Mesenchymal stem cell (in vitro differentiated cells and primary cell): ENCODE data around the gene PCDH18. TPM values are rescaled to one million over a fixed set of nuclear protein-coding genes. Genes with fewer than 3 reads are reported as not detected.

Experiments
- DNase-seq: peaks from one replicate; pipeline ENCODE4 v3.0.0-alpha.2; 2013
- H2AFZ ChIP-seq: one replicate; pipeline ENCODE4 v1.6.1; 2013; ENCODE audit warnings: low read depth, mild to moderate bottlenecking, control low read depth, inconsistent platforms, low read length, moderate library complexity
- H2AK5ac ChIP-seq: 2 replicates; pipeline ENCODE4 v1.6.1; 2013; ENCODE audit warnings: low read length, moderate library complexity, mild to moderate bottlenecking, inconsistent platforms; ENCODE audit not compliant: severe bottlenecking
- H2BK120ac ChIP-seq: one replicate; pipeline ENCODE4 v1.6.1; 2013; ENCODE audit warnings: low read depth, mild to moderate bottlenecking, inconsistent platforms, low read length, moderate library complexity
- H2BK12ac ChIP-seq, 2 experiments: one replicate each; pipeline ENCODE4 v1.6.1; 2013; ENCODE audit warnings: inconsistent platforms in 2 of 2, low read length in 2 of 2, mild to moderate bottlenecking in 2 of 2, moderate library complexity in 2 of 2, control low read depth in 1 of 2
- H2BK15ac ChIP-seq: one replicate; pipeline ENCODE4 v1.6.1; 2013; ENCODE audit warnings: mild to moderate bottlenecking, low read depth, inconsistent platforms; ENCODE audit not compliant: poor library complexity, severe bottlenecking
- H2BK5ac ChIP-seq: 2 replicates; pipeline ENCODE4 v1.6.1; 2013; ENCODE audit warnings: low read depth, mild to moderate bottlenecking, low read length, control low read depth, inconsistent platforms; ENCODE audit not compliant: poor library complexity, severe bottlenecking
- H3K14ac ChIP-seq, 2 experiments: one replicate each; pipeline ENCODE4 v1.6.1; 2013; ENCODE audit warnings: inconsistent platforms in 2 of 2, low read length in 2 of 2, control low read depth in 1 of 2, mild to moderate bottlenecking in 1 of 2, moderate library complexity in 1 of 2
- H3K18ac ChIP-seq, 2 experiments: one replicate each; pipeline ENCODE4 v1.6.1; 2013; ENCODE audit warnings: inconsistent platforms in 2 of 2, low read length in 2 of 2, control low read depth in 1 of 2, low read depth in 1 of 2, mild to moderate bottlenecking in 1 of 2
- H3K23ac ChIP-seq, 2 experiments: one replicate each; pipeline ENCODE4 v1.6.1; 2013; ENCODE audit warnings: inconsistent platforms in 2 of 2, low read length in 2 of 2, mild to moderate bottlenecking in 2 of 2, moderate library complexity in 2 of 2, control low read depth in 1 of 2
- H3K27ac ChIP-seq: 2 replicates; pipeline ENCODE4 v1.5.1; 2013; ENCODE audit warnings: mild to moderate bottlenecking, moderate library complexity, low read length, control low read depth, inconsistent platforms; ENCODE audit not compliant: poor library complexity, severe bottlenecking
- H3K27me3 ChIP-seq, 2 experiments: 2 replicates each; pipeline versions ENCODE4 v1.6.1 to v1.7.0; 2013; ENCODE audit warnings: low read length in 2 of 2, mild to moderate bottlenecking in 2 of 2, moderate library complexity in 2 of 2, control low read depth in 1 of 2, inconsistent platforms in 1 of 2; ENCODE audit not compliant: control insufficient read depth in 1 of 2, insufficient read depth in 1 of 2
- H3K36me3 ChIP-seq, 2 experiments: 2 replicates each; pipeline versions ENCODE4 v1.6.1 to v1.7.0; 2013; ENCODE audit warnings: low read length in 2 of 2, control low read depth in 1 of 2, inconsistent platforms in 1 of 2, low read depth in 1 of 2, mild to moderate bottlenecking in 1 of 2; ENCODE audit not compliant: insufficient read depth in 2 of 2, control insufficient read depth in 1 of 2
- H3K4ac ChIP-seq, 2 experiments: one replicate each; pipeline ENCODE4 v1.6.1; 2013; ENCODE audit warnings: inconsistent platforms in 2 of 2, low read length in 2 of 2, mild to moderate bottlenecking in 2 of 2, moderate library complexity in 2 of 2, control low read depth in 1 of 2, low read depth in 1 of 2
- H3K4me1 ChIP-seq: 2 replicates; pipeline ENCODE4 v1.6.1; 2013; ENCODE audit warnings: low read depth, low read length, control low read depth; ENCODE audit not compliant: control insufficient read depth, insufficient read depth
- H3K4me2 ChIP-seq: 2 replicates; pipeline ENCODE4 v1.6.1; 2013; ENCODE audit warnings: low read length, mild to moderate bottlenecking, inconsistent platforms; ENCODE audit not compliant: poor library complexity, severe bottlenecking
- H3K4me3 ChIP-seq, 2 experiments: 2 replicates each; pipeline versions ENCODE4 v1.5.1 to v1.7.0; 2013; ENCODE audit warnings: low read length in 2 of 2, mild to moderate bottlenecking in 2 of 2, control low read depth in 1 of 2, low read depth in 1 of 2; ENCODE audit not compliant: insufficient read depth in 1 of 2
- H3K79me1 ChIP-seq: replicated peaks from 2 replicates; pipeline ENCODE4 v1.6.1; 2013; ENCODE audit warnings: mild to moderate bottlenecking, control low read depth, low read length, inconsistent platforms; ENCODE audit not compliant: poor library complexity, severe bottlenecking
- H3K9ac ChIP-seq: 2 replicates; pipeline ENCODE4 v1.7.0; 2013; ENCODE audit warnings: mild to moderate bottlenecking, low read length, moderate library complexity
- H3K9me3 ChIP-seq: 2 replicates; pipeline ENCODE4 v1.7.0; 2013; ENCODE audit warnings: mild to moderate bottlenecking, low read length; ENCODE audit not compliant: control insufficient read depth
- H4K8ac ChIP-seq: one replicate; pipeline ENCODE4 v1.6.1; 2013; ENCODE audit warnings: inconsistent platforms, mild to moderate bottlenecking, low read length, moderate library complexity
- H4K91ac ChIP-seq: one replicate; pipeline ENCODE4 v1.6.1; 2013; ENCODE audit warnings: mild to moderate bottlenecking, low read length, inconsistent platforms
- WGBS: methylation state at CpG from one replicate; pipeline ENCODE4 v1.1.7; 2013; ENCODE audit warnings: mixed read lengths; 5-methylcytosine and 5-hydroxymethylcytosine counted together
- polyA plus RNA-seq, 2 experiments: library from polyadenylated mRNA; stranded (reverse); fragments of 200-250 nt; gene quantifications; one replicate each; pipeline ENCODE4 v1.2.3, GENCODE V29; 2013

The PCDH18 gene
- polyA plus RNA-seq (2013, experiment 1 of 2) = 160 TPM
- polyA plus RNA-seq (2013, experiment 2 of 2) = 161 TPM

GRCh38 chr4:137531986-137532868, at the start of gene PCDH18:
Gene PCDH18, minus strand, starts transcription at chr4:137532494. Its CDS starts 406 bp downstream, at chr4:137532088.
- Histone ChIP-seq H3K79me1 (peaks cover 6% of the 10 kb centered on the region), H3K27me3 (no peaks in the 10 kb centered on the region), H3K18ac (peak within 1 kb of the TSS; percentile 54 to 98), H3K27ac (peak within 1 kb of the TSS; percentile 63), H3K23ac (no peak within 1 kb of the TSS), H3K9ac (peak within 1 kb of the TSS; percentile 96), H2AFZ (no peak within 1 kb of the TSS), H3K4me3 (peak within 1 kb of the TSS; percentile 54 to 99), H2AK5ac (no peak within 1 kb of the TSS), H2BK120ac (peak within 1 kb of the TSS; percentile 51), H3K4me2 (peak within 1 kb of the TSS; percentile 52), H4K91ac (no peak within 1 kb of the TSS), H2BK15ac (no peak within 1 kb of the TSS), H3K14ac (no peak within 1 kb of the TSS), H3K9me3 (no peaks in the 10 kb centered on the region), H2BK12ac (peak within 1 kb of the TSS in 1 of 2 experiments; percentile 51), H2BK5ac (no peak within 1 kb of the TSS), H3K4me1 (no peaks in the 10 kb centered on the region), H3K4ac (peak within 1 kb of the TSS in 1 of 2 experiments; percentile 32), H4K8ac (peak within 1 kb of the TSS; percentile 76), H3K36me3 (peaks cover 0 to 35% of the 10 kb centered on the region in 2 experiments)
- DNase-seq = peak; percentile 97
- WGBS = under 1% methylated on average over 22 of the region's 28 CpGs

GRCh38 chr4:137576446-137576845, 44.2 kb upstream of the PCDH18 start:
- no peak overlapping the region for H3K4me3 ChIP-seq
- H3K14ac ChIP-seq = no peak overlapping the region
- no peaks in the 10 kb centered on the region for H3K27me3 ChIP-seq
- no peak overlapping the region for H2BK5ac ChIP-seq
- H2AK5ac ChIP-seq = no peak overlapping the region
- no peaks in the 10 kb centered on the region for H3K36me3 ChIP-seq
- H3K79me1 ChIP-seq = no peaks in the 10 kb centered on the region
- H3K4ac ChIP-seq = no peak overlapping the region
- H3K27ac ChIP-seq = no peak overlapping the region
- no peak overlapping the region for H3K23ac ChIP-seq
- no peak overlapping the region for H2BK120ac ChIP-seq
- WGBS = no CpG with 5 or more reads among the region's 1 CpG
- no peaks in the 10 kb centered on the region for H3K4me1 ChIP-seq
- H4K8ac ChIP-seq = no peak overlapping the region
- no peak overlapping the region for H2AFZ ChIP-seq
- no peak overlapping the region for H2BK12ac ChIP-seq
- no peak overlapping the region for H4K91ac ChIP-seq
- H2BK15ac ChIP-seq = no peak overlapping the region
- no peaks in the 10 kb centered on the region for H3K9me3 ChIP-seq
- peak; percentile 17 for DNase-seq
- H3K18ac ChIP-seq = no peak overlapping the region
- H3K4me2 ChIP-seq = no peak overlapping the region
- peak overlapping the region; percentile 12 for H3K9ac ChIP-seq

GRCh38 chr4:137572647-137573046, 40.4 kb upstream of the PCDH18 start:
- 92% methylated on average over 1 of the region's 1 CpG for WGBS
- DNase-seq = no peak
- H3K23ac ChIP-seq = no peak overlapping the region

GRCh38 chr4:137572163-137572562, 39.9 kb upstream of the PCDH18 start:
- H4K8ac ChIP-seq = no peak overlapping the region
- no peak overlapping the region for H3K27ac ChIP-seq
- H3K36me3 ChIP-seq = no peaks in the 10 kb centered on the region
- no peaks in the 10 kb centered on the region for H3K9me3 ChIP-seq
- no peak overlapping the region for H3K4me3 ChIP-seq
- no peak overlapping the region for H3K4ac ChIP-seq
- H3K14ac ChIP-seq = no peak overlapping the region
- H2BK12ac ChIP-seq = no peak overlapping the region
- H3K4me1 ChIP-seq = no peaks in the 10 kb centered on the region
- 92% methylated on average over 2 of the region's 2 CpGs for WGBS
- no peak overlapping the region for H2AFZ ChIP-seq
- no peaks in the 10 kb centered on the region for H3K79me1 ChIP-seq
- DNase-seq = no peak
- H2BK5ac ChIP-seq = no peak overlapping the region
- H2BK120ac ChIP-seq = no peak overlapping the region
- no peak overlapping the region for H3K23ac ChIP-seq
- H3K27me3 ChIP-seq = no peaks in the 10 kb centered on the region
- no peak overlapping the region for H3K9ac ChIP-seq
- no peak overlapping the region for H3K18ac ChIP-seq
- H3K4me2 ChIP-seq = no peak overlapping the region
- no peak overlapping the region for H4K91ac ChIP-seq
- H2BK15ac ChIP-seq = no peak overlapping the region
- H2AK5ac ChIP-seq = no peak overlapping the region

More at GRCh38 chr4:137572647-137573046, 40.4 kb upstream of the PCDH18 start:
- H2BK120ac ChIP-seq = no peak overlapping the region
- no peak overlapping the region for H2BK5ac ChIP-seq
- H2BK12ac ChIP-seq = peak overlapping the region in 1 of 2 experiments; percentile 10
- H3K4me1 ChIP-seq = no peaks in the 10 kb centered on the region
- no peaks in the 10 kb centered on the region for H3K9me3 ChIP-seq
- H2BK15ac ChIP-seq = peak overlapping the region; percentile 48
- H3K9ac ChIP-seq = no peak overlapping the region
- no peak overlapping the region for H3K4me3 ChIP-seq
- H3K4me2 ChIP-seq = no peak overlapping the region
- no peak overlapping the region for H4K91ac ChIP-seq
- no peak overlapping the region for H4K8ac ChIP-seq
- H3K18ac ChIP-seq = peak overlapping the region in 1 of 2 experiments; percentile 49
- no peak overlapping the region for H2AFZ ChIP-seq
- H3K4ac ChIP-seq = no peak overlapping the region
- H2AK5ac ChIP-seq = no peak overlapping the region
- no peak overlapping the region for H3K27ac ChIP-seq
- no peaks in the 10 kb centered on the region for H3K79me1 ChIP-seq
- peak overlapping the region in 1 of 2 experiments; percentile 51 for H3K14ac ChIP-seq
- H3K36me3 ChIP-seq = no peaks in the 10 kb centered on the region
- no peaks in the 10 kb centered on the region for H3K27me3 ChIP-seq
